ENCODE data around the gene SYNGR3. TPM values are rescaled to one million over a fixed set of nuclear protein-coding genes. Genes with fewer than 3 reads are reported as not detected.

The SYNGR3 gene
- total and polyA plus RNA-seq, 11 donors, result 0.19 to 2.7 (median 0.86) TPM

DNA sequence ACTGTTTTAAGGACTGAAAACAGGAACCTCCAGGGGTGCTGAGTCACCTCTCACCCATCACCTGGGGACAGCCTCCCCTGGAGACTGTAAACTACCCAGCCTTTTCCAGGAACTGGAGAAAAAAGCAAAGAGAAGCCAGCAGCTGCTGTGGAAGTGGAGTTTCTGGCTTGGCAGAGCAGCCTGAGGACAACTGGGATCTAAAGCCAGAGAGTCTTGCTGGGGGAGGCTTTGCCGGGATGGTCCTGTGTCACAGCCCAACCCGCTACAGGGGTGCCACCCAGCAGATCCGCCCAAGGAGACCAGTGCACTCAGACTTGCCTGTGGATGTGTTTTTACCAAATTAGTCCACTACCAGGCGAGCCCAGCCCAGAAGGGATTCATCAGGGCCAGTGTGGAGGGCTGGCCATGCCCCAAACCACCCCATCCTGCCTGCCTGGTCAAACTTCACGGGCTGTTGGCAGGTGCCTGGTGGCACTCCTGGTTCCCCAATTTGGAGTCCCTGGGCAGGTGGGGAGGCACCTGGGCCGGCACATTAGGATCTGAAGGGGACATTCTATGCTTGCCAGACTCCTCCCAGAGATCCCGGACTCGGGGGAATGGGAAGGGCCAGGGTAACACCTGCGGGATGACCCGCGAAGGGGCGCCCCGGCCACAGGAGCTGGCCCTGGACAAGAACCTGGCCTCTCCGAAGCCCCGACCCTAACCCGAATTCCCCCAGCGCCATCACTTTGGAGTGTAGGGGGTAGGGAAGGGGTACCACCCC, 47.5 kb upstream of the SYNGR3 start:
- 14 to 27% (median 19%) methylated on average over 5 to 17 of the region's 17 CpGs for WGBS, 4 donors
- intact Hi-C loops (cut with DNase I), result loop anchor here in 1 of 10 donors (5.0 kb wide), 1 partner anchor 160 kb away; the partner anchor contains the start of genes NUBP2 and SPSB3

DNA sequence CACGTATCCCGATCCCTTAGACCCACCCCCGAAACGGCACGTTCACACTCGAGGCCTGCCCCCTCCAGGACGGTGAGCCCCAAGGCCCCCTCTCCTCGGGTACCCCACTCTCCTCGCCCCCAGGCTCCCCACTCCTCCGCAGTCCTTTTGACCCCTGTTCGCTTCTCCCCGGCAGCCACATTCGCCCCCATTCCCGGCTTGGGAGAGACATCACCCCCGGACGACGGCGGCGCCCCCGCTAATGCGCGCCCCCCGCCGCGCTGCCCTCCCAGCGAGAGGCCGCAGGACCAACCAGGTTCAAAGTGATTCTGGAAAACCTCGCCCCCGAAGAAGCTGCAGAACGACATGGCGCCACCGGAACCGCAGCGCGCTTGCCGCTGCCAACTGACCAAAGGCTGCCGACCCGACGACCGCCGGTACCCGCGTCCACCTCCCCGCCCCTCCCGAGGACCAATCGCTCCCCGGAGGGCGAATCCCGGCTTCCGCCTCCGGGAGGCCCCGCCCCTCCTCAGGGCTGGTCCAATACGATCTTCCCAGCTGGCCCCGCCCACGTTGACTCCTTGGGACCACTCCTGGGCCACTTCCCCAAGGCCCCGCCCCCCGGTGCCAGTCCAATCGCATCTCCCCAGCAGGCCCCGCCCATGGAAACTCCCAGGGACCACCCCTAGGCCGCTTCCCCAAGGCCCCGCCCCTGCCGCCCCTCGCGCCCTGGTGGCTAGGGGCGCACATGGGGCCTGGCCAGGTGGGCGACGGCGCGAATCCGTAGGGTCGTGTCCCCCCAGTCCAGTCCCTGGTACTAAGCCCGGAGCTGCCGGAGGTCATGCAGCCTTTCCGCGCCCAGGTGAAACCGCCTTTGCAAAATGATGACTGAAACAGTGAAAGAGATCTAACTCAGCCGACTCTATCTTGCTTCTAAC, 46.7 kb upstream of the SYNGR3 start, which contains the start of gene MSRB1:
TSS of gene MSRB1 (minus strand) at position 390 of the 917 bp plus-strand sequence. CDS start at position 347, 43 bp downstream.
- TF ChIP-seq, protein P1, sequence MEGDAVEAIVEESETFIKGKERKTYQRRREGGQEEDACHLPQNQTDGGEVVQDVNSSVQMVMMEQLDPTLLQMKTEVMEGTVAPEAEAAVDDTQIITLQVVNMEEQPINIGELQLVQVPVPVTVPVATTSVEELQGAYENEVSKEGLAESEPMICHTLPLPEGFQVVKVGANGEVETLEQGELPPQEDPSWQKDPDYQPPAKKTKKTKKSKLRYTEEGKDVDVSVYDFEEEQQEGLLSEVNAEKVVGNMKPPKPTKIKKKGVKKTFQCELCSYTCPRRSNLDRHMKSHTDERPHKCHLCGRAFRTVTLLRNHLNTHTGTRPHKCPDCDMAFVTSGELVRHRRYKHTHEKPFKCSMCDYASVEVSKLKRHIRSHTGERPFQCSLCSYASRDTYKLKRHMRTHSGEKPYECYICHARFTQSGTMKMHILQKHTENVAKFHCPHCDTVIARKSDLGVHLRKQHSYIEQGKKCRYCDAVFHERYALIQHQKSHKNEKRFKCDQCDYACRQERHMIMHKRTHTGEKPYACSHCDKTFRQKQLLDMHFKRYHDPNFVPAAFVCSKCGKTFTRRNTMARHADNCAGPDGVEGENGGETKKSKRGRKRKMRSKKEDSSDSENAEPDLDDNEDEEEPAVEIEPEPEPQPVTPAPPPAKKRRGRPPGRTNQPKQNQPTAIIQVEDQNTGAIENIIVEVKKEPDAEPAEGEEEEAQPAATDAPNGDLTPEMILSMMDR (IDR thresholded peaks at IDR 0.05), result no peak
- peak; percentile 90 to 98 for TF ChIP-seq POLR2A (IDR thresholded peaks at IDR 0.05)
- whole genome bisulfite sequencing, 4 donors, result 2 to 5% (median 2%) methylated on average over 31 to 77 of the region's 77 CpGs
- H3K27me3 ChIP-seq, result no peaks in the 10 kb centered on the region
- H3K4me3 ChIP-seq, result peak within 1 kb of the TSS; percentile 50 to 88 (median 78)
- H3K9me3 ChIP-seq, result no peaks in the 10 kb centered on the region
- intact Hi-C loops (cut with DNase I), result loop anchor here in 2 of 10 donors (1.0 to 5.0 kb wide), 2 partner anchors 18 to 161 kb away; partner anchors contain the start of genes NUBP2 (in 1 of the 2) and SPSB3 (in 1 of the 2)
- peak within 1 kb of the TSS in 11 of 12 donors; percentile 77 to 89 (median 81) for H3K27ac ChIP-seq
- ATAC-seq (peak; percentile 91 to 96 (median 93)), DNase-seq (peak; percentile 100)
- H3K4me1 ChIP-seq, result peaks cover 0 to 30% (median 16%) of the 10 kb centered on the region in 12 donors
- peaks cover 0 to 36% (median 31%) of the 10 kb centered on the region in 9 donors for H3K36me3 ChIP-seq

More for the DNA sequence above, 47.5 kb upstream of the SYNGR3 start:
- H3K4me3 ChIP-seq, result peak overlapping the region; percentile 50 to 88 (median 78)
- H3K27ac ChIP-seq, result peak overlapping the region in 11 of 12 donors; percentile 77 to 89 (median 81)
- DNase-seq (peak in 1 of 5 donors; percentile 52), ATAC-seq (peak; percentile 1 to 13 (median 10))
- no peaks in the 10 kb centered on the region for H3K9me3 ChIP-seq
- H3K36me3 ChIP-seq, result peaks cover 0 to 43% (median 35%) of the 10 kb centered on the region in 9 donors
- H3K4me1 ChIP-seq, result peaks cover 0 to 35% (median 16%) of the 10 kb centered on the region in 12 donors
- TF ChIP-seq, protein P1 (IDR thresholded peaks at IDR 0.05), result no peak
- no peak for TF ChIP-seq POLR2A (IDR thresholded peaks at IDR 0.05)
- no peaks in the 10 kb centered on the region for H3K27me3 ChIP-seq

GRCh38 chr16:1944612-1945199, 45.1 kb upstream of the SYNGR3 start:
- 92 to 93% (median 92%) methylated on average over 20 to 21 of the region's 21 CpGs for WGBS, 4 donors
- Histone ChIP-seq H3K36me3 (peaks cover 0 to 20% (median 14%) of the 10 kb centered on the region in 9 donors), H3K27me3 (no peaks in the 10 kb centered on the region), H3K4me1 (peaks cover 0 to 24% (median 16%) of the 10 kb centered on the region in 12 donors), H3K27ac (no peak overlapping the region), H3K9me3 (no peaks in the 10 kb centered on the region), H3K4me3 (no peak overlapping the region)
- no peak for DNase-seq
- TF ChIP-seq, protein P1 (IDR thresholded peaks at IDR 0.05), result no peak
- TF ChIP-seq POLR2A (IDR thresholded peaks at IDR 0.05), result no peak
- no peak for ATAC-seq
- intact Hi-C loops (cut with DNase I), result loop anchor here in 1 of 10 donors (5.0 kb wide), 1 partner anchor 162 kb away; the partner anchor contains the start of genes NUBP2 and SPSB3
